ENCODE measurements around the gene CASQ1.

Gene CASQ1

DNA sequence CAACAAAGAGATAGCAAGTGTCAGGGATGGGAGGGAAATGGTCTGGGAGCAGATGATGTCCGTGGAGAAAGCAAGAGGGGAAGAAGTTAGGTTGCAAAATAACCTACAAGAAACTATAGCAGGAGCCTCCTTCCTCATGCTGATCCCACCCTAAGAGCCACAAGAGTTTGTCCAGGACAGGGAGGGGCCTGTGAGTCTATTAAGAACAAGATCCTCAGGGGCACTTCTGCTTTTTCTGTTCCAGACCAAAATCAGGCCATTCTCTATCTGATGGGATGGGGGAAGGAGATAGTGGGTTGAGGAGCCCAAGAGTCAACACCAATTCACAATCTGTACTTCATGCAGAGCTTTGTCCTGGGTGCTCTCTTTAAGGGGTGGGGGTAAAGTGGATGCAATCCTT, 46.7 kb upstream of the CASQ1 start:
- no peak overlapping the region for H3K27ac ChIP-seq (ENCODE audit: extremely low read depth, low read depth, low read length)
- no peaks in the 10 kb centered on the region for H3K4me1 ChIP-seq (ENCODE audit: control insufficient read depth, insufficient read depth, low read length)
- no peak overlapping the region for H3K4me3 ChIP-seq (ENCODE audit: low read depth, low read length)
- CTCF ChIA-PET, result no interaction called here
- no peaks in the 10 kb centered on the region for H3K36me3 ChIP-seq (ENCODE audit: control insufficient read depth in 2 of 2, insufficient read depth in 1 of 2, low read length in 2 of 2)
- no peaks in the 10 kb centered on the region for H3K9me3 ChIP-seq (ENCODE audit: control insufficient read depth, insufficient read depth, low read depth, low read length)
- POLR2A ChIA-PET, result no interaction called here
- TF ChIP-seq RBAK (tag by site-specific recombination; IDR thresholded peaks at IDR 0.05) (no peak), ZNF223 (tag by site-specific recombination; IDR thresholded peaks at IDR 0.05) (no peak), KLF8 (tag by site-specific recombination; IDR thresholded peaks at IDR 0.05) (no peak), SP7 (tag by site-specific recombination; IDR thresholded peaks at IDR 0.05) (no peak), PRDM1 (tag by site-specific recombination; IDR thresholded peaks at IDR 0.05) (no peak), ZNF571 (tag by site-specific recombination; IDR thresholded peaks at IDR 0.05) (no peak), ZNF530 (tag by site-specific recombination; IDR thresholded peaks at IDR 0.05; ENCODE audit: low read depth) (no peak), ZNF133 (tag by site-specific recombination; IDR thresholded peaks at IDR 0.05) (no peak)
- TF ChIP-seq, protein P1, sequence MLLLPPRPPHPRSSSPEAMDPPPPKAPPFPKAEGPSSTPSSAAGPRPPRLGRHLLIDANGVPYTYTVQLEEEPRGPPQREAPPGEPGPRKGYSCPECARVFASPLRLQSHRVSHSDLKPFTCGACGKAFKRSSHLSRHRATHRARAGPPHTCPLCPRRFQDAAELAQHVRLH (tag by site-specific recombination; IDR thresholded peaks at IDR 0.05), result no peak
- TF ChIP-seq, protein P2, sequence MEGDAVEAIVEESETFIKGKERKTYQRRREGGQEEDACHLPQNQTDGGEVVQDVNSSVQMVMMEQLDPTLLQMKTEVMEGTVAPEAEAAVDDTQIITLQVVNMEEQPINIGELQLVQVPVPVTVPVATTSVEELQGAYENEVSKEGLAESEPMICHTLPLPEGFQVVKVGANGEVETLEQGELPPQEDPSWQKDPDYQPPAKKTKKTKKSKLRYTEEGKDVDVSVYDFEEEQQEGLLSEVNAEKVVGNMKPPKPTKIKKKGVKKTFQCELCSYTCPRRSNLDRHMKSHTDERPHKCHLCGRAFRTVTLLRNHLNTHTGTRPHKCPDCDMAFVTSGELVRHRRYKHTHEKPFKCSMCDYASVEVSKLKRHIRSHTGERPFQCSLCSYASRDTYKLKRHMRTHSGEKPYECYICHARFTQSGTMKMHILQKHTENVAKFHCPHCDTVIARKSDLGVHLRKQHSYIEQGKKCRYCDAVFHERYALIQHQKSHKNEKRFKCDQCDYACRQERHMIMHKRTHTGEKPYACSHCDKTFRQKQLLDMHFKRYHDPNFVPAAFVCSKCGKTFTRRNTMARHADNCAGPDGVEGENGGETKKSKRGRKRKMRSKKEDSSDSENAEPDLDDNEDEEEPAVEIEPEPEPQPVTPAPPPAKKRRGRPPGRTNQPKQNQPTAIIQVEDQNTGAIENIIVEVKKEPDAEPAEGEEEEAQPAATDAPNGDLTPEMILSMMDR (tag by site-specific recombination; IDR thresholded peaks at IDR 0.05), result no peak
- TF ChIP-seq, protein P3, sequence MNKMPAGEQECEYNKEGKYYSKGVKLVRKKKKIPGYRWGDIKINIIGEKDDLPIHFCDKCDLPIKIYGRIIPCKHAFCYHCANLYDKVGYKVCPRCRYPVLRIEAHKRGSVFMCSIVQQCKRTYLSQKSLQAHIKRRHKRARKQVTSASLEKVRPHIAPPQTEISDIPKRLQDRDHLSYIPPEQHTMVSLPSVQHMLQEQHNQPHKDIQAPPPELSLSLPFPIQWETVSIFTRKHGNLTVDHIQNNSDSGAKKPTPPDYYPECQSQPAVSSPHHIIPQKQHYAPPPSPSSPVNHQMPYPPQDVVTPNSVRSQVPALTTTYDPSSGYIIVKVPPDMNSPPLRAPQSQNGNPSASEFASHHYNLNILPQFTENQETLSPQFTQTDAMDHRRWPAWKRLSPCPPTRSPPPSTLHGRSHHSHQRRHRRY (tag by site-specific recombination; IDR thresholded peaks at IDR 0.05), result no peak
- TF ChIP-seq, protein P4, sequence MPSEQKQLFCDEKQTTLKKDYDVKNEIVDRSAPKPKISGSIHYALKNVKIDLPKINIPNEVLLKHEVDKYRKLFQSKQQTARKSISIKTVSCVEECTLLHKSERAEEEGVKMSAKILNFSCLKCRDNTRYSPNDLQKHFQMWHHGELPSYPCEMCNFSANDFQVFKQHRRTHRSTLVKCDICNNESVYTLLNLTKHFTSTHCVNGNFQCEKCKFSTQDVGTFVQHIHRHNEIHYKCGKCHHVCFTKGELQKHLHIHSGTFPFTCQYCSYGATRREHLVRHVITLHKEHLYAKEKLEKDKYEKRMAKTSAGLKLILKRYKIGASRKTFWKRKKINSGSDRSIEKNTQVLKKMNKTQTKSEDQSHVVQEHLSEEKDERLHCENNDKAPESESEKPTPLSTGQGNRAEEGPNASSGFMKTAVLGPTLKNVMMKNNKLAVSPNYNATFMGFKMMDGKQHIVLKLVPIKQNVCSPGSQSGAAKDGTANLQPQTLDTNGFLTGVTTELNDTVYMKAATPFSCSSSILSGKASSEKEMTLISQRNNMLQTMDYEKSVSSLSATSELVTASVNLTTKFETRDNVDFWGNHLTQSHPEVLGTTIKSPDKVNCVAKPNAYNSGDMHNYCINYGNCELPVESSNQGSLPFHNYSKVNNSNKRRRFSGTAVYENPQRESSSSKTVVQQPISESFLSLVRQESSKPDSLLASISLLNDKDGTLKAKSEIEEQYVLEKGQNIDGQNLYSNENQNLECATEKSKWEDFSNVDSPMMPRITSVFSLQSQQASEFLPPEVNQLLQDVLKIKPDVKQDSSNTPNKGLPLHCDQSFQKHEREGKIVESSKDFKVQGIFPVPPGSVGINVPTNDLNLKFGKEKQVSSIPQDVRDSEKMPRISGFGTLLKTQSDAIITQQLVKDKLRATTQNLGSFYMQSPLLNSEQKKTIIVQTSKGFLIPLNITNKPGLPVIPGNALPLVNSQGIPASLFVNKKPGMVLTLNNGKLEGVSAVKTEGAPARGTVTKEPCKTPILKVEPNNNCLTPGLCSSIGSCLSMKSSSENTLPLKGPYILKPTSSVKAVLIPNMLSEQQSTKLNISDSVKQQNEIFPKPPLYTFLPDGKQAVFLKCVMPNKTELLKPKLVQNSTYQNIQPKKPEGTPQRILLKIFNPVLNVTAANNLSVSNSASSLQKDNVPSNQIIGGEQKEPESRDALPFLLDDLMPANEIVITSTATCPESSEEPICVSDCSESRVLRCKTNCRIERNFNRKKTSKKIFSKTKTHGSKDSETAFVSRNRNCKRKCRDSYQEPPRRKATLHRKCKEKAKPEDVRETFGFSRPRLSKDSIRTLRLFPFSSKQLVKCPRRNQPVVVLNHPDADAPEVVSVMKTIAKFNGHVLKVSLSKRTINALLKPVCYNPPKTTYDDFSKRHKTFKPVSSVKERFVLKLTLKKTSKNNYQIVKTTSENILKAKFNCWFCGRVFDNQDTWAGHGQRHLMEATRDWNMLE (tag by site-specific recombination; conservative IDR thresholded peaks at IDR 0.05; ENCODE audit: low read depth), result no peak

DNA sequence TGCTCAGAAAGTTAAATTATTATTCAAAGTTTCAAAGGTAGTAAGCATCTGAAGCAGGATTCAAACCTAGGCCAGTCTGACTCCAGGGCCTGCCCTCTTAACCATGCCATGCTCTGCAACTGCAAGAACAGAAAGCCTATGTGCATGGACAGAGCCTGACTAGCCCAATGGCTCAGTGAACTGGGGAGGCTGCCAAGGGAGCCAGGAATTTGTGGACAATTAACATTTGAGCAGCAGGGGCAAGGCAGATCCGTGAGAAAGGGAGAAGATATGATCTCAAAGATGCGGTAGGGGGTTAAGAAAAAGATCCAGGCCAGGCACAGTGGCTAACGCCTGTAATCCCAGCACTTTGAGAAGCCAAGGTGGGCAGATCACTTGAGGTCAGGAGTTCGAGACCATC, 45.5 kb upstream of the CASQ1 start:
- CTCF ChIA-PET, result interaction anchor here (0.9 kb wide), 1 partner anchor 42 kb away, joined by 3 read pairs; no protein-coding TSS in a partner anchor
- TF ChIP-seq, protein P5, sequence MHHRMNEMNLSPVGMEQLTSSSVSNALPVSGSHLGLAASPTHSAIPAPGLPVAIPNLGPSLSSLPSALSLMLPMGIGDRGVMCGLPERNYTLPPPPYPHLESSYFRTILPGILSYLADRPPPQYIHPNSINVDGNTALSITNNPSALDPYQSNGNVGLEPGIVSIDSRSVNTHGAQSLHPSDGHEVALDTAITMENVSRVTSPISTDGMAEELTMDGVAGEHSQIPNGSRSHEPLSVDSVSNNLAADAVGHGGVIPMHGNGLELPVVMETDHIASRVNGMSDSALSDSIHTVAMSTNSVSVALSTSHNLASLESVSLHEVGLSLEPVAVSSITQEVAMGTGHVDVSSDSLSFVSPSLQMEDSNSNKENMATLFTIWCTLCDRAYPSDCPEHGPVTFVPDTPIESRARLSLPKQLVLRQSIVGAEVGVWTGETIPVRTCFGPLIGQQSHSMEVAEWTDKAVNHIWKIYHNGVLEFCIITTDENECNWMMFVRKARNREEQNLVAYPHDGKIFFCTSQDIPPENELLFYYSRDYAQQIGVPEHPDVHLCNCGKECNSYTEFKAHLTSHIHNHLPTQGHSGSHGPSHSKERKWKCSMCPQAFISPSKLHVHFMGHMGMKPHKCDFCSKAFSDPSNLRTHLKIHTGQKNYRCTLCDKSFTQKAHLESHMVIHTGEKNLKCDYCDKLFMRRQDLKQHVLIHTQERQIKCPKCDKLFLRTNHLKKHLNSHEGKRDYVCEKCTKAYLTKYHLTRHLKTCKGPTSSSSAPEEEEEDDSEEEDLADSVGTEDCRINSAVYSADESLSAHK (tag by site-specific recombination; IDR thresholded peaks at IDR 0.05), result no peak
- TF ChIP-seq ZNF169 (tag by site-specific recombination; IDR thresholded peaks at IDR 0.05) (no peak), ZNF324 (tag by site-specific recombination; IDR thresholded peaks at IDR 0.05) (no peak), ZNF561 (tag by site-specific recombination; IDR thresholded peaks at IDR 0.05; ENCODE audit: borderline replicate concordance) (no peak), SALL2 (tag by site-specific recombination; IDR thresholded peaks at IDR 0.05; ENCODE audit: borderline replicate concordance) (no peak), EGR2 (tag by site-specific recombination; IDR thresholded peaks at IDR 0.05; ENCODE audit: low read depth) (no peak)
- no peaks in the 10 kb centered on the region for H3K36me3 ChIP-seq (ENCODE audit: control insufficient read depth in 2 of 2, insufficient read depth in 1 of 2, low read length in 2 of 2)
- POLR2A ChIA-PET, result no interaction called here
- H3K4me3 ChIP-seq (ENCODE audit: low read depth, low read length), result no peak overlapping the region
- no peak overlapping the region for H3K27ac ChIP-seq (ENCODE audit: extremely low read depth, low read depth, low read length)
- H3K9me3 ChIP-seq (ENCODE audit: control insufficient read depth, insufficient read depth, low read depth, low read length), result no peaks in the 10 kb centered on the region
- no peaks in the 10 kb centered on the region for H3K4me1 ChIP-seq (ENCODE audit: control insufficient read depth, insufficient read depth, low read length)

Data from HEK293 (cell line).